Measurements from ENCODE around the gene NRP1. TPM values are rescaled to one million over a fixed set of nuclear protein-coding genes. Genes with fewer than 3 reads are reported as not detected.

Gene NRP1
- total and polyA plus RNA-seq, 2 donors (not counting 3 experiments of a cell fraction or from before 2014, with no cell fraction given): 122 to 306 TPM

DNA sequence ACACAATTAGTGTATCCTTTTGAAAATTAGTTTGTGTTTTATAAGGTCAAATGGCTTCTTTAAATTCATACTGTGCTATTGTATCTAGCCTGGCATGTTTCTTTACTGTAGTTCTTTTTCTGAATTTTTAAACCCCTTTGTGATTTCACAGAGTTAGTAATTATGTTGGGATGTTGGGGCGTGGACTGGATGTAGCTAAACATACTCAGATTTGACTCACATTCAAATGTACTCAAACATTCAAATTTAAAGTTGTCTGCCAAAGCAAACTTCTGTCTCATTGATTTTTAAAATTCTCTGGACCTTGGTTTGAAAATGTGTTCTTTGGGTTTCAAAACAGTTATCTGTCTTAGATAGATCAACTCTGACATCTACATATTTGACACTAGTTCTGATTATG, 7.2 kb upstream of the NRP1 start:
- Histone ChIP-seq H3K9ac (replicated peaks; ENCODE audit: extremely low read depth, insufficient read depth, low read length) (no peak overlapping the region), H3K9me1 (replicated peaks; ENCODE audit: control insufficient read depth, extremely low read depth, insufficient read depth, low read length) (no peaks in the 10 kb centered on the region), H3K4me1 (ENCODE audit: control insufficient read depth, extremely low read depth, insufficient read depth, low read length) (peaks cover 22% of the 10 kb centered on the region), H3K27me3 (ENCODE audit: control insufficient read depth in 2 of 2, insufficient read depth in 2 of 2, low read length in 2 of 2) (no peaks in the 10 kb centered on the region), H3K27ac (ENCODE audit: insufficient read depth, low read depth, low read length) (no peak overlapping the region), H3K4me3 (replicated peaks in 1 of 3; ENCODE audit: insufficient read depth in 1 of 3, low read depth in 1 of 3, low read length in 3 of 3) (peak overlapping the region in 2 of 3 experiments; percentile 8 to 65), H3K79me2 (ENCODE audit: control insufficient read depth, insufficient read depth, low read length) (peaks cover 2% of the 10 kb centered on the region), H3K4me2 (ENCODE audit: insufficient read depth, low read length) (peak overlapping the region; percentile 75), H4K20me1 (replicated peaks; ENCODE audit: control insufficient read depth, extremely low read depth, insufficient read depth, low read length) (no peaks in the 10 kb centered on the region), H2AFZ (ENCODE audit: low read depth, low read length) (peak overlapping the region; percentile 30), H3K9me3 (replicated peaks; ENCODE audit: control insufficient read depth, insufficient read depth, low read length) (no peaks in the 10 kb centered on the region), H3K36me3 (ENCODE audit: control insufficient read depth in 2 of 2, extremely low read depth in 1 of 2, insufficient read depth in 2 of 2, low read length in 2 of 2) (no peaks in the 10 kb centered on the region)
- no TSS peak for BruUV-seq (replicated peaks)
- TF ChIP-seq, protein P1, sequence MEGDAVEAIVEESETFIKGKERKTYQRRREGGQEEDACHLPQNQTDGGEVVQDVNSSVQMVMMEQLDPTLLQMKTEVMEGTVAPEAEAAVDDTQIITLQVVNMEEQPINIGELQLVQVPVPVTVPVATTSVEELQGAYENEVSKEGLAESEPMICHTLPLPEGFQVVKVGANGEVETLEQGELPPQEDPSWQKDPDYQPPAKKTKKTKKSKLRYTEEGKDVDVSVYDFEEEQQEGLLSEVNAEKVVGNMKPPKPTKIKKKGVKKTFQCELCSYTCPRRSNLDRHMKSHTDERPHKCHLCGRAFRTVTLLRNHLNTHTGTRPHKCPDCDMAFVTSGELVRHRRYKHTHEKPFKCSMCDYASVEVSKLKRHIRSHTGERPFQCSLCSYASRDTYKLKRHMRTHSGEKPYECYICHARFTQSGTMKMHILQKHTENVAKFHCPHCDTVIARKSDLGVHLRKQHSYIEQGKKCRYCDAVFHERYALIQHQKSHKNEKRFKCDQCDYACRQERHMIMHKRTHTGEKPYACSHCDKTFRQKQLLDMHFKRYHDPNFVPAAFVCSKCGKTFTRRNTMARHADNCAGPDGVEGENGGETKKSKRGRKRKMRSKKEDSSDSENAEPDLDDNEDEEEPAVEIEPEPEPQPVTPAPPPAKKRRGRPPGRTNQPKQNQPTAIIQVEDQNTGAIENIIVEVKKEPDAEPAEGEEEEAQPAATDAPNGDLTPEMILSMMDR (IDR thresholded peaks at IDR 0.05; ENCODE audit: extremely low read depth in 1 of 2, insufficient read depth in 1 of 2, low read depth in 1 of 2, low read length in 2 of 2): no peak
- TF ChIP-seq EZH2 (IDR thresholded peaks at IDR 0.05; ENCODE audit: borderline replicate concordance, low read depth, low read length, severe bottlenecking) (no peak), POLR2AphosphoS5 (IDR thresholded peaks at IDR 0.05; ENCODE audit: insufficient read depth, low read depth, low read length) (no peak), FOS (IDR thresholded peaks at IDR 0.05; ENCODE audit: borderline replicate concordance, insufficient read depth, low read length) (no peak)
- POLR2A ChIA-PET: no interaction called here
- dilution Hi-C loops (cut with MboI; ENCODE audit: extremely low pct_ligation_motif_present, low sequenced_read_pairs): no loop called here
- CTCF ChIA-PET: interaction anchor here (1.0 to 1.2 kb wide), 2 partner anchors 9 kb away, joined by 3 to 4 read pairs; no protein-coding TSS in a partner anchor
- intact Hi-C loops (cut with micrococcal nuclease): no loop called here
- FAIRE-seq (peak; percentile 62), DNase-seq (ENCODE audit: low read depth, low spot score) (peak; percentile 43)

All from endothelial cell of umbilical vein (primary cell).